PC-3 (cell line): ENCODE measurements around the gene NOTO.

Experiments used
- CTCF ChIP-seq: fragments of 300-600 bp; sonication (generic); conservative IDR thresholded peaks from 2 replicates; pipeline ENCODE4 v1.5.1; 2017; ENCODE audit warnings: antibody characterized with exemption, low read depth, mild to moderate bottlenecking, low read length
- EZH2phosphoT487 ChIP-seq: fragments of 300-600 bp; sonication (generic); IDR thresholded peaks from 2 replicates; pipeline ENCODE4 v1.6.1; 2018; ENCODE audit warnings: mild to moderate bottlenecking, antibody characterized with exemption, low read length, borderline replicate concordance

DNA sequence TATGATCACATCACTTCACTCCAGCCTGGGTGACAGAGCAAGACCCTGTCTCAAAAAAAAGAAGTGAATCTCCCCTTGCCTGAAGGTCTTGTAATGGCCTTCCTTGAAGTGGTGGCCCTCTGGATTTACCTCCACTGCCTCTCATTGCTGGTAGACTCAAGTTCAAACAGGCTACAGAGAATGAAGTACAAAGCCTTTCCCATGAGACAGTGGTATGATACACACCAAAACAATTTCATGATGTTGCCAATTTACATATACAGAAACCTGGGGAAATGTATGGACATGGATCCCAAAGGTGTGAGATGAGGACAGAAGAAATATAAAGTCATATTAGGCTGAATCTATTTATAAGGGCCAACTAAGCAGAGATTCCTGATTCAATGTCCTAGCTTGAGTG lies 4.8 kb upstream of the NOTO start:
- TF ChIP-seq CTCF (no peak), EZH2phosphoT487 (no peak)
